Globus pallidus (tissue), 1 donor: Measurements from ENCODE around the gene CCDC12.

ENCODE experiments used
- DNase-seq: peaks from one replicate; pipeline ENCODE4 v3.0.0-alpha.2; 2015; ENCODE audit warnings: low spot score

CCDC12 gene

GRCh38 chr3:47007482-47008233, 31.1 kb upstream of the CCDC12 start:
- DNase-seq = no peak

DNA sequence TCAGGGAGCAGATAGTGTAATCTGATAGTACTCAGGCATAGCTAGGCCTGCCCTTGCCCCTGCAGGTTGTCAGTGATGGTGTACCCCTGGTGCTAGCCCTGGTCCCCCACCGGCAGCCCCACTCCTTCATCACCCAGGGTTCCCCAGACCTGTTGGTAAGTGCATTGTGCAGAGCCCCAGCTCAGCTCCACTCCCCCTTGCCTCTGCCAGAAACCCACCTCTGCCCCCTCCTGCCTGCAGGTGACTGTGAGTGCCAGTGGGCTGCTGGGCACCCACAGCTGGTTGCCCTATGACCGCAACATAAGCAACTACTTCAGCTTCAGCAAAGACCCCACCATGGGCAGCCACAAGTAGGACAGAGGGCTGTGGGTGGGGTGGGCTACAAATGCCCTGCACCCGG, 30.5 kb upstream of the CCDC12 start:
- DNase-seq = no peak

DNA sequence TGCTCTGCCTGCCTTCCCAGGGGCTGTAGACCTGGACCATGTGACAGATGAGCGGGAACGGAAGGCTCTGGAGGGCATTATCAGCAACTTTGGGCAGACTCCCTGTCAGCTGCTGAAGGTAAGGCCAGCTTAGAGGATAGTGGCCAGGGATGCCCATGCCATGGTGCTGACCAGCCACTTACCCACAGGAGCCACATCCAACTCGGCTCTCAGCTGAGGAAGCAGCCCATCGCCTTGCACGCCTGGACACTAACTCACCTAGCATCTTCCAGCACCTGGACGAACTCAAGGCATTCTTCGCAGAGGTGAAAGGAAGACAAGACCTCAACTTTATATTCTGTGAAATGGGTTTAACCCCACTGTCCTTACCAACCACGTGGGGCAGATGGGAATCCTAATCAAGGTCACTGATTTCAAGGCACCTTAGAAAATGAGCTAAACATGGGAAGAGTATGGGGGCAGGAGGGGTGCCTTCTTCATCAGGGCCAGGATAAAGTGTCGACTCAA, 29.7 kb upstream of the CCDC12 start:
- no peak for DNase-seq

DNA sequence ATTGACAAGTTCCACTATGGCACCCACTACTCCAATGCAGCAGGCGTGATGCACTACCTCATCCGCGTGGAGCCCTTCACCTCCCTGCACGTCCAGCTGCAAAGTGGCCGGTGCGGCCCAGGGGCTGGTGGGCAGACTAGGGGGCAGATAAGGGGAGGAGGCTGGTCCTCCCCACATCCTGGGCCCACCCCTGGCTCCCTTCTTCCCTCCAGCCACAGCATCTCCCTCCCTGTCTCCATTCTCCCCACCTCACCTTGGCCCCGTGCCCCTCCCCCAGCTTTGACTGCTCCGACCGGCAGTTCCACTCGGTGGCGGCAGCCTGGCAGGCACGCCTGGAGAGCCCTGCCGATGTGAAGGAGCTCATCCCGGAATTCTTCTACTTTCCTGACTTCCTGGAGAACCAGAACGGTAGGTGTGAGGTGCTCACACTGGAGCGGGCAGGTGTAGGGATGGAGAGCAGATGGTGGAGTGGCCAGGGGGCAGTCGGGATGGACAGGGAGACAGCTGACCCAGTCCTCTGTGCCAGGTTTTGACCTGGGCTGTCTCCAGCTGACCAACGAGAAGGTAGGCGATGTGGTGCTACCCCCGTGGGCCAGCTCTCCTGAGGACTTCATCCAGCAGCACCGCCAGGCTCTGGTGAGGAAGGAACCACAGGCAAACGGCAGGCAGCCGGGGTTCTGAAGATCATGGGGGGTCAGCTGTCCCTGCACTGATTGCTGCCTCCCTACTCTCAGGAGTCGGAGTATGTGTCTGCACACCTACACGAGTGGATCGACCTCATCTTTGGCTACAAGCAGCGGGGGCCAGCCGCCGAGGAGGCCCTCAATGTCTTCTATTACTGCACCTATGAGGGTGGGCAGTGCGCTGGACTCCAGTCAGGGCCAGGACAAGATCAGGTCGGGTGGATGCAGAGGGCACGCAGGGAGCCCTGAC, 28.9 kb upstream of the CCDC12 start:
- no peak for DNase-seq

- no peak for DNase-seq
Measured at GRCh38 chr3:47004369-47005211, 28.0 kb upstream of the CCDC12 start.

- DNase-seq = no peak
Measured at GRCh38 chr3:47003461-47004368, 27.2 kb upstream of the CCDC12 start.

- DNase-seq = no peak
Measured at GRCh38 chr3:47003056-47003410, 26.5 kb upstream of the CCDC12 start.

DNA sequence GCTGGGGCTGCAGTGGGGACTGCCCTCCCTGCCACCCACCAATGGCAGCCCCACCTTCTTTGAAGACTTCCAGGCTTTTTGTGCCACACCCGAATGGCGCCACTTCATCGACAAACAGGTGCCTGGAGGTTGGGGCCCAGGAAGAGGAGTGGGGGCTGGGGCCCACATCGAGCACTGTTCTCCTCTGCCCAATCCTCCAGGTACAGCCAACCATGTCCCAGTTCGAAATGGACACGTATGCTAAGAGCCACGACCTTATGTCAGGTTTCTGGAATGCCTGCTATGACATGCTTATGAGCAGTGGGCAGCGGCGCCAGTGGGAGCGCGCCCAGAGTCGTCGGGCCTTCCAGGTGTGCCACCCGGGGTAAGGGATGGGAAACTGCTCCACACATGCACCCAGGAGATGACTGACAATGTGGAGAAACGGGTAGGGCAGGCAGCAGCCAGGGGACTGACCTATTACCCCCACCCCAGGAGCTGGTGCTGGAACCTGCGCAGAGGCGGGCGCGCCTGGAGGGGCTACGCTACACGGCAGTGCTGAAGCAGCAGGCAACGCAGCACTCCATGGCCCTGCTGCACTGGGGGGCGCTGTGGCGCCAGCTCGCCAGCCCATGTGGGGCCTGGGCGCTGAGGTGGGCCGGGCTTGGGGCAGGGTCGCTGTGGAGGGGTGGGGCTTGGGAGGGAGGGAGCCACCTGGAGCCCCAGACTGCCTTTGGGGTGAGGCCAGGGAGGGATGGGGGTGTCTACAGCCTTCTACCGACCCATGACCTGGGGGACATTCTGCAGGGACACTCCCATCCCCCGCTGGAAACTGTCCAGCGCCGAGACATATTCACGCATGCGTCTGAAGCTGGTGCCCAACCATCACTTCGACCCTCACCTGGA, 25.9 kb upstream of the CCDC12 start:
- no peak for DNase-seq

DNA sequence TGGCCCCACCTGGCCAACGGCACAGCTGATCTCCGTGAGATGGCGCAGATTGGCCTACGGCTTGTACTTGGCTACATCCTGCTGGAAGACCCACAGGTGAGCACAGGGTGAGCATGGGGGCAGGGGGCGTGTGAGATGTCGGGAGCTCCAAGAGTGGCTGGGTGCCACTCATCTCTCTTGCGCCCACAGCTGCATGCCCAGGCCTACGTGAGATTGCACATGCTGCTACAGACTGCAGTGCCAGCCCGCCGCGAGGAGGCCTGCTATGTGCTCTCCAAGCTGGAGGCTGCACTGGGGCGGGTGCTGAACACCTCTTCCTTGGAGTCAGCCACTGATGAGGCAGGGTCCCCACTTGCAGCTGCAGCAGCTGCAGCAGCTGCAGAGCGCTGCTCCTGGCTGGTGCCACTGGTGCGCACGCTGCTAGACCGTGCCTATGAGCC, 25.2 kb upstream of the CCDC12 start:
- DNase-seq = no peak

DNA sequence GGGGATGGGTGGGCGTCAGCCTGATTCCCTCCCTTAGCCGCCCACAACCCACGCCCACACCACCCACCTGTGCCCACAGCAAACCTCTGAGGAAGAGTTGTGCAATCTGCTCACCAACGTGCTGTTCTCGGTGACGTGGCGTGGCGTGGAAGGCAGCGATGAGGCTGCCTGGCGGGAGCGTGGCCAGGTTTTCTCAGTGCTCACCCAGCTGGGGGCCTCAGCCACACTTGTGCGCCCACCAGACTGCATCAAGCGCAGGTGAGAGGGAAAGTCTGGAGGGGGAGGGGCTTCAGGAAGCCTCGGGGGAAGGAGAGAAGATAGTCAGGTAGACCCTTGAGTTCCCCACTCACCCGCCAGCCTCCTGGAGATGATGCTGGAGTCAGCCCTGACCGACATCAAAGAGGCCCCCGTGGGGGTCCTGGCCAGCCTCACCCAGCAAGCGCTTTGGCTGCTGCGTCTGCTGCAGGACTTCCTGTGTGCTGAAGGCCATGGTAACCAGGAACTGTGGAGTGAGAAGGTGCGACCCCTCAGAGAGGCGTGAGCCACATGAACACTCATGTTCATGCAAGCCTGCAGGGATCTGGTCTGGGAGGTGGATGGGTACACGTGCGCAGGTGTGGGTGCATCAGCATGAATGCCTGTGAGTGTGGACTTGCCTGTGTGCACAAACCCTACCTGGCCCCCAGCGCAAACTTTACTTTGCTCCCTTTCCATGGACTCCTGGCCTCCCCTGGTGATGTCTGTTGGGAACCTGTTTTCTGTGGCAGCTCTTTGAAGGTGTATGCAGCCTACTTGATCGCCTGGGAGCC, 24.6 kb upstream of the CCDC12 start:
- no peak for DNase-seq

- no peak for DNase-seq
Measured at GRCh38 chr3:47000198-47000815, 23.8 kb upstream of the CCDC12 start.

DNA sequence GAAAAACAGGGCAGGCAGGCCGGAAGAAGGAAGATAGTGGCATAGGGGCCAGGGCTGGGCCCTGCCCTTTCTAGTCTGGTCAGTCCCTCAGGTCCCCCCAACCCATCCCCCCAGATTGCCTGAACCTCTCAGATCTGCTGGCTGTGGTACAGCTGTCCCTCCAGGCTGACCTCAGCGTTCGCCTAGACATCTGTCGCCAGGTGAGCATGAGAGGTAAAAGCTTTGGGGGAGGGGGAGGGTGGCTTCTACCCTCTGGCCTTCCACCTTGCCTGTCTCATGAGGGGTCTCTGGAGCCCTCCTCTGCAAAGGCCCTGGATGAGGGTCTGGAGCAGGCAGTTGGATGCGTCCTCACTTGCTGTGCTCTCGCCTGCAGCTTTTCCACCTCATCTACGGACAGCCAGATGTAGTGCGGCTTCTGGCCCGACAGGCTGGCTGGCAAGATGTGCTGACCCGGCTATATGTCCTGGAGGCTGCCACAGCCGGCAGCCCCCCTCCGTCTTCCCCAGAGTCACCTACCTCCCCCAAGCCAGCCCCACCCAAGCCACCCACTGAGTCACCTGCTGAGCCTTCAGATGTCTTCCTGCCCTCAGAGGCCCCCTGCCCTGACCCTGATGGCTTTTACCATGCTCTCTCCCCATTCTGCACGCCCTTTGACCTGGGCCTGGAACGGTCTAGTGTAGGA, 23.1 kb upstream of the CCDC12 start:
- no peak for DNase-seq

DNA sequence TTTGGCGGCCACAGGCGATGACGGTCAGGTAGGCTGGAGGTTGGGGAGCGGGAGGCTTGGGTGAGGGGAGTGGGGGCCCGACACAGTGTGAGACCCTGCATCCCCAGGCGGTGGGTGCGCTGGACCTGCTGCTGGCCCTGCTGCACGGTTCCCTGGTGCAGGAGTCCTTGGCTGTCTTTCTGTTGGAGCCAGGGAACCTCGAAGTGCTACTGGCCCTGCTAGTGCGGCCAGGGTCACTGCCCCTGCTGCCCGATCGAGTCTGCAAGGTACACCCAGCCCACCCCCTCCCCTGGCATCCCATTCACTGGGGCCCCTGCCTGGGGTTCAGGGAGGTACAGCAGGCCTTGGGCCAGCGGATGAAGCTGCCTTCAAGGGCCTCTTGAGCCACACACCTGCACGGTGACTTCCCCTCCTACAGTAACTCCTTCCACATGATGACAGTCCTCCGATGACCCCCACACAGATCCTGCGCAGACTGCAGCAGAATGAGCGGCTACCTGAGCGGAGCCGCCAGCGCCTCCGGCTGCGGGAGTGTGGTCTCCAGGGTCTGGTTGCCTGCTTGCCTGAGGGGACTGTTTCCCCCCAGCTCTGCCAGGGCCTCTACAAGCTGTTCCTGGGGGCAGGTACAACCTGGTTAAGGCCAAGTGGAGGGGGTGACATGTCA, 22.4 kb upstream of the CCDC12 start:
- no peak for DNase-seq

GRCh38 chr3:46998121-46998851, 21.7 kb upstream of the CCDC12 start:
- no peak for DNase-seq

DNA sequence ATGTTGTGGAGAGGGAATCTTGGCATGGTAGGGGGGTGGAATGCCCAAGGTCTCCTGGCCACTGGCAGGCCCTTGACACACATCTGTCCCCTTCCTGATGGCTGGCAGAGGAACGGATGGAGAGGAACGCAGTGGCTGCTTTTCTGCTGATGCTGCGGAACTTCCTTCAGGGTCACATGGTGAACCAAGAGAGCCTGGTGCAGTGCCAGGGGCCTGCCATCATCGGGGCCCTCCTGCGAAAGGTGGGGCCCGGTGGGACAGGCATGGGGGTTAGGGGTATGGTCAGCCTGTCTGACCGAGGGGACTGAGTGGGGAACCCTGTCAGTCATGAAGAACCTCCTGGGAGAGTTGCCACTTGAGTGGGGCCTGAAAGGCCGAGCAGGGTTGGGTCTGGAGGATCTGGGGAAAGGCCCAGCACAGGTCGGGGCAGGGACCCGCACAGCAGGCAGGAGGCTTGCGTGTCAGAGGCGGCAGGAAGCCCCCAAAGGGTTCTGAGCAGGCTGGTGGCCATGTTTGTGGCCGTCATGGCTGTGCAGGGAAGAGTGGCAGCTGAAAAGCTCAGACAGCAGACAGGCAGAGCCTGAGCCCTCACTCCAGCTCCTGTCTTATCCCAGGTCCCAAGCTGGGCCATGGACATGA, 21.0 kb upstream of the CCDC12 start:
- no peak for DNase-seq

DNA sequence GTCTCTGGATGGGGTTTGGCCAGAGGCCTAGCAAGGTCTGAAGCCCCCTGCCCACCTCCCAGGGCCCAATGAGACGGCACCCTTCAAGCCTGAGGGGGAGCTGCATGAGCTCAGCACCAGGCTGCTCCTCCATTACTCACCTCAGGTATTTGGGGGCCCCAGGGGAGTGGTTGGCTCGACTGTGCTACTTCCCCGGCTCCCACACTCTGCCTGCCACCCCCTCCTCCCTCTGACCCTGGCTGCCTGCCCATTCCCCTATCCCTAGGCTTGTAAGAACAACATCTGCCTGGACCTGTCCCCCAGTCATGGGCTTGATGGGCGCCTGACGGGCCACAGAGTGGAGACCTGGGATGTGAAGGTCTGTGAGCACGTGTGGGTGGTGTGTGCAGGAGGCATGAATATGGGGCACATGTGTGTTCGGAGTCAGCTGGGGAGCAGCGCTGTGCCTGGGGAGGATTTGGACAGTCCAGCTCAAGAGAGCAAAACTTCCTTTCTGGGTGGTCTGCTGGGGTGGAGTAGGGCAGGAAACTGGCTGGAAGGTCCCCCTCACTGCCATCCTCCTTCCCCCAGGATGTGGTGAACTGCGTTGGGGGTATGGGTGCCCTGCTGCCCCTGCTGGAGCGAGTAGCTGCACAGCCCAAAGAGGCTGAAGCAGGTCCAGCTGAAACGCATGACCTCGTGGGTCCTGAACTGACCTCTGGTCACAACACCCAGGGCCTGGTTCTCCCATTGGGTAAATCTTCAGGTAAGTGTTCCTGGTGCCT, 20.3 kb upstream of the CCDC12 start:
- DNase-seq = no peak
